NCI-H748 treated with DMSO at 0.1 percent for 48 hours (cell line): ENCODE data around the gene ATPAF2.
A peak's percentile ranks its signal among the peaks of the same experiment; 100 is the strongest.

Source experiments
- DNase-seq: peaks from one replicate; lab custom pipeline; 2025; lab: John Stamatoyannopoulos, UW

Gene ATPAF2

GRCh38 chr17:17985555-17985954 lies 53.4 kb downstream of the ATPAF2 start:
- DNase-seq: no peak

- DNase-seq: no peak
Observed at GRCh38 chr17:17985153-17985552, 53.8 kb downstream of the ATPAF2 start.

GRCh38 chr17:17983776-17984175 lies 55.2 kb downstream of the ATPAF2 start:
- no peak for DNase-seq

- DNase-seq: no peak
Observed at GRCh38 chr17:17983376-17983775, 55.6 kb downstream of the ATPAF2 start.

GRCh38 chr17:17982801-17983200 lies 56.2 kb downstream of the ATPAF2 start:
- DNase-seq: no peak

GRCh38 chr17:17981330-17981729 lies 57.6 kb downstream of the ATPAF2 start:
- DNase-seq: no peak

- no peak for DNase-seq
Observed at GRCh38 chr17:17979778-17980177, 59.2 kb downstream of the ATPAF2 start.

GRCh38 chr17:17978481-17979424 lies 60.2 kb downstream of the ATPAF2 start:
- DNase-seq: no peak

GRCh38 chr17:17976931-17977570 lies 61.9 kb downstream of the ATPAF2 start:
- DNase-seq: no peak

- DNase-seq: no peak
Observed at GRCh38 chr17:17975436-17975835, 63.5 kb downstream of the ATPAF2 start.

- no peak for DNase-seq
Observed at GRCh38 chr17:17972952-17973254, 66.1 kb downstream of the ATPAF2 start.

- peak; percentile 100 for DNase-seq
Observed at GRCh38 chr17:17972126-17972951, 66.6 kb downstream of the ATPAF2 start, which contains the start of the genes DRC3 and TOM1L2. Gene DRC3 (plus strand): TSS chr17:17972862. CDS start chr17:17977599, 4,737 bp downstream. Gene TOM1L2 (minus strand): TSS chr17:17972400. CDS start chr17:17972313, 87 bp downstream.

GRCh38 chr17:17971431-17972125 lies 67.4 kb downstream of the ATPAF2 start:
- DNase-seq: no peak

- DNase-seq: no peak
Observed at GRCh38 chr17:17970699-17971430, 68.1 kb downstream of the ATPAF2 start.
